GM12873 (cell line): Measurements from ENCODE around the gene HNMT.
A peak's percentile ranks its signal among the peaks of the same experiment; 100 is the strongest.

Experiments
- CTCF ChIP-seq: IDR thresholded peaks from 2 replicates; pipeline ENCODE4 v1.5.1; 2012; ENCODE audit warnings: low read depth, mild to moderate bottlenecking, moderate library complexity, low read length, control low read depth; ENCODE audit not compliant: insufficient read depth; ENCODE audit errors: missing control alignments

Gene HNMT

GRCh38 chr2:137947728-137948336 is 16.4 kb upstream of the HNMT start:
- peak; percentile 54 for TF ChIP-seq CTCF

GRCh38 chr2:137948894-137949293 is 15.4 kb upstream of the HNMT start:
- TF ChIP-seq CTCF: no peak

- no peak for TF ChIP-seq CTCF
These were observed 14.0 kb upstream of the HNMT start for GRCh38 chr2:137950238-137950637.

GRCh38 chr2:137951586-137951985 is 12.7 kb upstream of the HNMT start:
- no peak for TF ChIP-seq CTCF

GRCh38 chr2:137952586-137953129 is 11.6 kb upstream of the HNMT start:
- no peak for TF ChIP-seq CTCF

GRCh38 chr2:137955536-137955935 is 8.7 kb upstream of the HNMT start:
- no peak for TF ChIP-seq CTCF

GRCh38 chr2:137957033-137957432 is 7.2 kb upstream of the HNMT start:
- TF ChIP-seq CTCF: no peak
